ENCODE data around the gene OR10Z1. TPM values are rescaled to one million over a fixed set of nuclear protein-coding genes. Genes with fewer than 3 reads are reported as not detected.

Gene OR10Z1
- total RNA-seq, 1 experiment from 2014 or later, result not detected

DNA sequence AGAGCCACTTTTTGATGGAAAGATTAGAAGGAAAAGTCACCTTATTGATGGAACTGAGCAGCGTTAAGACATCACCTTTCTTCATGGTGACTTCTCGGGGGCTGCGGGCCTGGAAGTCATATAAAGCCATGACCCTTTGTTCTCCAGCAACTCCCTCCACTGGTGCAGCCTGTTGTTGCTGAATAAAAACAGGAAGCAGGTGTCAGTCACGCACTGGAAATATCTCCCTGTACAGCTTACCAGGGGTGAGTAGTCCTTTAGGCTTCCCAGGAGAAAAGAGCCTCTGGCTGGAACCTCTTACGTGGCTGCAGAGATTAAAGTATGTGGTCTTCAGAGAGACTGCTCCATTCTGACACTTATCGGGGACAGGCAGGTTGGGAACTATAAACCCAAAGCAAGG lies 49.5 kb downstream of the OR10Z1 start:
- BruUV-seq (replicated peaks), result no TSS peak
- intact Hi-C loops (cut with micrococcal nuclease; ENCODE audit: unreplicated experiment), result no loop called here
- no peaks in the 10 kb centered on the region for H3K27me3 ChIP-seq (replicated peaks; ENCODE audit: control insufficient read depth, insufficient read depth, low read length)
- H3K27me3 Mint-ChIP-seq (ENCODE audit: insufficient read depth, unreplicated experiment), result peaks cover 10% of the 10 kb centered on the region
- no peaks in the 10 kb centered on the region for H3K36me3 Mint-ChIP-seq (ENCODE audit: insufficient read depth, unreplicated experiment)
- no peak for DNase-seq
- CTCF ChIA-PET, result no interaction called here
- no peaks in the 10 kb centered on the region for H3K4me1 Mint-ChIP-seq (ENCODE audit: low read depth, unreplicated experiment)
- no peaks in the 10 kb centered on the region for H3K36me3 ChIP-seq (ENCODE audit: control insufficient read depth, insufficient read depth, low read length)
- no peak overlapping the region for H3K27ac Mint-ChIP-seq (ENCODE audit: unreplicated experiment)
- no peak overlapping the region for H3K4me3 ChIP-seq (ENCODE audit: low read depth, low read length)
- TF ChIP-seq, protein P1, sequence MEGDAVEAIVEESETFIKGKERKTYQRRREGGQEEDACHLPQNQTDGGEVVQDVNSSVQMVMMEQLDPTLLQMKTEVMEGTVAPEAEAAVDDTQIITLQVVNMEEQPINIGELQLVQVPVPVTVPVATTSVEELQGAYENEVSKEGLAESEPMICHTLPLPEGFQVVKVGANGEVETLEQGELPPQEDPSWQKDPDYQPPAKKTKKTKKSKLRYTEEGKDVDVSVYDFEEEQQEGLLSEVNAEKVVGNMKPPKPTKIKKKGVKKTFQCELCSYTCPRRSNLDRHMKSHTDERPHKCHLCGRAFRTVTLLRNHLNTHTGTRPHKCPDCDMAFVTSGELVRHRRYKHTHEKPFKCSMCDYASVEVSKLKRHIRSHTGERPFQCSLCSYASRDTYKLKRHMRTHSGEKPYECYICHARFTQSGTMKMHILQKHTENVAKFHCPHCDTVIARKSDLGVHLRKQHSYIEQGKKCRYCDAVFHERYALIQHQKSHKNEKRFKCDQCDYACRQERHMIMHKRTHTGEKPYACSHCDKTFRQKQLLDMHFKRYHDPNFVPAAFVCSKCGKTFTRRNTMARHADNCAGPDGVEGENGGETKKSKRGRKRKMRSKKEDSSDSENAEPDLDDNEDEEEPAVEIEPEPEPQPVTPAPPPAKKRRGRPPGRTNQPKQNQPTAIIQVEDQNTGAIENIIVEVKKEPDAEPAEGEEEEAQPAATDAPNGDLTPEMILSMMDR (IDR thresholded peaks at IDR 0.05; ENCODE audit: insufficient read depth in 1 of 2, low read depth in 1 of 2, low read length in 1 of 2, severe bottlenecking in 1 of 2, unreplicated experiment in 1 of 2), result no peak
- POLR2A ChIA-PET, result no interaction called here
- no peak overlapping the region for H3K4me3 Mint-ChIP-seq (ENCODE audit: unreplicated experiment)
- no peaks in the 10 kb centered on the region for H3K9me3 Mint-ChIP-seq (ENCODE audit: unreplicated experiment)
- no peaks in the 10 kb centered on the region for H3K9me3 ChIP-seq
- no peaks in the 10 kb centered on the region for H3K4me1 ChIP-seq

Other genes starting within 250 kb of the OR10Z1 start
- gene OR10T2, start 205.8 kb upstream of the OR10Z1 start, total RNA-seq (2022), result not detected in 2 replicates
- not detected in 2 replicates for gene OR10K2, start 179.0 kb upstream of the OR10Z1 start, total RNA-seq (2022)
- gene OR10K1, start 143.4 kb upstream of the OR10Z1 start, total RNA-seq (2022), result not detected in 2 replicates
- gene OR10R2, start 133.0 kb upstream of the OR10Z1 start, total RNA-seq (2022), result not detected in 2 replicates
- not detected in 2 replicates for gene OR6Y1, start 50.9 kb upstream of the OR10Z1 start, total RNA-seq (2022)
- not detected in 2 replicates for gene OR6P1, start 34.7 kb upstream of the OR10Z1 start, total RNA-seq (2022)
- gene OR10X1, start 25.4 kb upstream of the OR10Z1 start, total RNA-seq (2022), result not detected in 2 replicates
- not detected in 2 replicates for gene SPTA1, start 81.4 kb downstream of the OR10Z1 start, total RNA-seq (2022)
- not detected in 2 replicates for gene OR6K2, start 95.4 kb downstream of the OR10Z1 start, total RNA-seq (2022)
- not detected in 2 replicates for gene OR6K3, start 115.5 kb downstream of the OR10Z1 start, total RNA-seq (2022)
- gene OR6K6, start 149.5 kb downstream of the OR10Z1 start, total RNA-seq (2022), result not detected in 2 replicates
- not detected in 2 replicates for gene OR6N1, start 166.9 kb downstream of the OR10Z1 start, total RNA-seq (2022)
- not detected in 2 replicates for gene OR6N2, start 175.9 kb downstream of the OR10Z1 start, total RNA-seq (2022)
- not detected in 2 replicates for gene MNDA, start 226.1 kb downstream of the OR10Z1 start, total RNA-seq (2022)

All from Caco-2 (cell line).